Brain microvascular endothelial cell (primary cell): Measurements from ENCODE around the gene MAGI1.

Source experiments
- DNase-seq: peaks from one replicate; pipeline ENCODE4 v3.0.0-alpha.2; 2020
- H3K27ac ChIP-seq: fragments of 250-450 bp; sonication (Bioruptor Pico); 2 replicates; pipeline ENCODE4 v1.5.1; 2020; ENCODE audit warnings: mild to moderate bottlenecking, moderate library complexity
- H3K27me3 ChIP-seq: fragments of 250-450 bp; sonication (Bioruptor Pico); replicated peaks from 2 replicates; pipeline ENCODE4 v1.5.1; 2020; ENCODE audit warnings: mild to moderate bottlenecking
- H3K36me3 ChIP-seq: fragments of 250-450 bp; sonication (Bioruptor Pico); replicated peaks from 2 replicates; pipeline ENCODE4 v1.5.1; 2020; ENCODE audit warnings: mild to moderate bottlenecking
- H3K4me3 ChIP-seq: 2 replicates; pipeline ENCODE4 v1.5.1; 2011; ENCODE audit warnings: low read depth, mild to moderate bottlenecking, control low read depth, low read length, moderate library complexity
- CTCF ChIP-seq: IDR thresholded peaks from 2 replicates; pipeline ENCODE4 v1.5.1; 2011; ENCODE audit warnings: low read depth, mild to moderate bottlenecking, moderate library complexity, low read length, control low read depth, inconsistent platforms; ENCODE audit errors: missing control alignments
- in situ Hi-C: cut with HindIII; loops from 2 replicates; pipeline ENCODE4 v1.10.0; 2017; ENCODE audit warnings: low sequenced_read_pairs, low pct_ligation_motif_present

MAGI1 gene

GRCh38 chr3:65938676-65939075 is 100.0 kb downstream of the MAGI1 start:
- no peak overlapping the region for H3K4me3 ChIP-seq
- no peak for DNase-seq
- no peak overlapping the region for H3K27ac ChIP-seq
- H3K27me3 ChIP-seq, result no peaks in the 10 kb centered on the region
- in situ Hi-C loops, result no loop called here
- TF ChIP-seq CTCF, result no peak
- H3K36me3 ChIP-seq, result no peaks in the 10 kb centered on the region

GRCh38 chr3:65938147-65938546 is 100.6 kb downstream of the MAGI1 start:
- Histone ChIP-seq H3K27ac (no peak overlapping the region), H3K4me3 (no peak overlapping the region), H3K27me3 (no peaks in the 10 kb centered on the region), H3K36me3 (no peaks in the 10 kb centered on the region)
- DNase-seq, result no peak
- in situ Hi-C loops, result no loop called here
- no peak for TF ChIP-seq CTCF

GRCh38 chr3:65936908-65937638 is 101.6 kb downstream of the MAGI1 start:
- DNase-seq, result no peak
- H3K36me3 ChIP-seq, result no peaks in the 10 kb centered on the region
- no peak overlapping the region for H3K27ac ChIP-seq
- TF ChIP-seq CTCF, result no peak
- in situ Hi-C loops, result no loop called here
- H3K27me3 ChIP-seq, result no peaks in the 10 kb centered on the region
- H3K4me3 ChIP-seq, result no peak overlapping the region

- no peak for TF ChIP-seq CTCF
- in situ Hi-C loops, result no loop called here
- no peak overlapping the region for H3K4me3 ChIP-seq
Measured at GRCh38 chr3:65935724-65936123, 103.0 kb downstream of the MAGI1 start.

GRCh38 chr3:65930648-65931047 is 108.1 kb downstream of the MAGI1 start:
- Histone ChIP-seq H3K27me3 (no peaks in the 10 kb centered on the region), H3K27ac (no peak overlapping the region), H3K36me3 (no peaks in the 10 kb centered on the region), H3K4me3 (no peak overlapping the region)
- in situ Hi-C loops, result no loop called here
- DNase-seq, result no peak
- TF ChIP-seq CTCF, result no peak

More at GRCh38 chr3:65935724-65936123, 103.0 kb downstream of the MAGI1 start:
- H3K27ac ChIP-seq, result no peak overlapping the region
- no peaks in the 10 kb centered on the region for H3K27me3 ChIP-seq
- DNase-seq, result no peak
- H3K36me3 ChIP-seq, result no peaks in the 10 kb centered on the region

GRCh38 chr3:65928110-65928509 is 110.6 kb downstream of the MAGI1 start:
- no peak overlapping the region for H3K4me3 ChIP-seq
- no peaks in the 10 kb centered on the region for H3K36me3 ChIP-seq
- no peak for DNase-seq
- TF ChIP-seq CTCF, result no peak
- in situ Hi-C loops, result no loop called here
- H3K27ac ChIP-seq, result no peak overlapping the region
- no peaks in the 10 kb centered on the region for H3K27me3 ChIP-seq
